Activated gamma-delta T cell treated with Interleukin-2 at 50 U/mL for 16 hours (primary cell): Measurements from ENCODE around the gene PDPN.
"Not testable (repeated sequence)": the region's sequence is repeated elsewhere in the genome, so short reads cannot be mapped to it uniquely, and the experiment has no call there.

Experiments
- DNase-seq: peaks from one replicate; pipeline ENCODE4 v3.0.0-alpha.2; 2020

The PDPN gene, protein sequence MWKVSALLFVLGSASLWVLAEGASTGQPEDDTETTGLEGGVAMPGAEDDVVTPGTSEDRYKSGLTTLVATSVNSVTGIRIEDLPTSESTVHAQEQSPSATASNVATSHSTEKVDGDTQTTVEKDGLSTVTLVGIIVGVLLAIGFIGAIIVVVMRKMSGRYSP

DNA sequence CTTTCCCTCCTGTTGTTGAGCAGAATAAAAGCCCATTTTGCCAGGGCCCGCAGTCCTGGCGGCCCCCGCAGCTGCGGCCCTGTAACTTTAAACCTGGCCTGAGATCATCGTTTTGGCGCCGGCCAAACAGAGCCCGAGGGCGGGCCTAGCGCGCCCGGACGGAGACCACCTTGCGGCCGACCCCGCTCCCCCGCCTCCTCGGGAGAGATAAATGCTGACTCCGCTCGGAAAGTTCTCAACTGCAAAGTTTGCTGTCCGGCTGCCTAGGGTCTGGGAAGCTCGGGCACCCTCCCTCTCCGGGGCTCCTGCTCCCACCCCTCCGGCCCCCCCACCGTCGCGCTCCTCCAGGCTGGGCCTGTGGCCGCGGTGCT is at the start of gene PDPN:
TSS of gene PDPN (plus strand) at position 238 of the 371 bp plus-strand sequence. CDS start 202 bp downstream, outside the sequence.
- DNase-seq, result no peak

DNA sequence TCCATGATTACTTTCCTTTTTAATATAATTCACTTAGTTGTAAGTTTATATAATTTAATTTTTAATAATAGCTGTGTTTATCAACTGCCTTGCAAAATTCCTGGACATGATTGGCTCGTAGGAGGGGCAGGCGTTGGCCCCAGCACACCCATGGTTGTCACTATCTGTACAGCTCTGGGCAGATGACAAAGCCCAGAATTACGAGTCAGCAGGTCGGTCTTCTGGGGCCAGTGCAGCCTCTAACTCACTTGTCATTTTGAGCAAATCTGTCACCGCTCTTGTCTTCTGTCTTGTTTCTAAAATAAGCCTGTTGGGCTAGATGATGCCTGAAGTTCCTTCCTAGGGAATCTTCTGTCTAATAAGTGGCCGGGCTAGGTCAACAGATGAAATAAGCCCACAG is 48.4 kb upstream of the PDPN start:
- DNase-seq, result no peak

DNA sequence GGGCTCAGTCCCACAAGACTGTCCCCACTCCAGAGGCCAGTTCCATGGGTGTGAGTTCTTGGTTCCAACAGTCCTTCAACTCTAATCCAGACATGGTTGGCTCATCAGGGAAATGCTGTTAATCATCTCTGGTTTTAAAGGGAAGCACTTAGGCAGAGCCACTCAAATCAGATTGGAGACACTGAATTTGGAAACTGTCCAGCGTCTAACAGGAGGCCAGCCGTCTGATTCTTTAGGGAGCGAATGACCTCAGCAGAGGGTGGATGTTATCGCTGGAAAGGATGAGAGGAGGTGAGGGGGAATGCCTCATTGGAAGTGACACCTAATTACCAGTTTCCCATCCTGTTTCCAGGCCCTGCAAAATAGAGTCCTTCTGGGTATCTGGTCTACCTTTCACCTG is 47.1 kb upstream of the PDPN start:
- DNase-seq, result no peak

DNA sequence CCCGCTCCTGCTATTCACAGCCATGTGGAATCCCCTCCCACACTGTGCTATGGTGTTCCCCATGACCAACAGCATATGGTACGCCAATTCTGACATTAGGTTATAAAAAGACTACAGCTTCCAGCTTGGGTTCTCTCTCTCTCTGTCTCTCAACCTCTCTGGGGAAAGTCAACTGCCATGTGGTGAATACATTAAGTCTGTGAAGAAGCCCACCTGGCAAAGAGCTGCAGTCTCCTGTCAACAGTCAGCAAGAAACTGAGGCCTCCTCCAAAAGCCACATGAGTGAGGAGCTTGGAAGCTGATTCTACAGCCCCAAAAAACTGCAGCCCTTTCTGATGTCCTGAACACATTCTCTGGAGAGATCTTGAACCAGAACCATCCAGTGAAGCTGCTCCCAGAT is 44.8 kb upstream of the PDPN start:
- DNase-seq, result no peak

DNA sequence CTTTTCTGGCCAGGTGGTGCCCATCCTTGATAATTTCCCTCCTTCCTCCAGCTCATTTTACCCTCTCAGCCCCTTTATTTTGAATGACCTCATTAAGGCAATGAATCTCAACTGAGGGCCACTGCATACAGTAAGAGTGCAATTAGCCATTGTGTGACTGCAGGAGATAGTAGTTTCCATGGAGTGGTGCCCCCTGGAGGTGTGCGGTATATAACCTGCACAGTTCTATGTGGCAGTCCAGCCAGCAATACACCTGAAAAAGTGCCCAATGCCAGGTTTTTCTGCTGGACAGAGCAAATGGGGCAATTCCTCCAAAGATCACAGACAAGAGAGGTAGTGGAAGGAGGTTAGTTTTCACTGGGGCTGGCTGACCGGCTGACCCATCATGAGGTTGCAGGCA is 43.9 kb upstream of the PDPN start:
- DNase-seq, result no peak

DNA sequence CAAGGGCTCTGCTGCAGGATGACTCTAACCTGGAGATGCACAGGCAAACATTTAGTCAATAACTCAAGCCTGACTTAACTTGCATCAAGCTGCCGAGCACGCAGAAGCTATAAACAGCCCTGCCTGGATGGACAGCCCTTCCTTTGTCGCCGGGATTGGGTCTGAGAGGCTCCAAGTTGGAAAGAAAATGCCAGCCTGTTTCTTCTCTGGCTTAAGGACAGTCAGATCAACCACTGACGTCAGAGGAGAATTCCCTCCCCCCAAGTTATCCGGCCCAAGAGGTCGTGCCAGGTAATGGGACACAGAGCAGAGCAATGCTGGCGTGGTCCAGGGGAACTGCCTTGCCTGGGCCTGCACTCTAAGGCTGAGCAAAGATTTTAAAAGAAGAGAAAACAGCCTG is 42.8 kb upstream of the PDPN start:
- no peak for DNase-seq

DNA sequence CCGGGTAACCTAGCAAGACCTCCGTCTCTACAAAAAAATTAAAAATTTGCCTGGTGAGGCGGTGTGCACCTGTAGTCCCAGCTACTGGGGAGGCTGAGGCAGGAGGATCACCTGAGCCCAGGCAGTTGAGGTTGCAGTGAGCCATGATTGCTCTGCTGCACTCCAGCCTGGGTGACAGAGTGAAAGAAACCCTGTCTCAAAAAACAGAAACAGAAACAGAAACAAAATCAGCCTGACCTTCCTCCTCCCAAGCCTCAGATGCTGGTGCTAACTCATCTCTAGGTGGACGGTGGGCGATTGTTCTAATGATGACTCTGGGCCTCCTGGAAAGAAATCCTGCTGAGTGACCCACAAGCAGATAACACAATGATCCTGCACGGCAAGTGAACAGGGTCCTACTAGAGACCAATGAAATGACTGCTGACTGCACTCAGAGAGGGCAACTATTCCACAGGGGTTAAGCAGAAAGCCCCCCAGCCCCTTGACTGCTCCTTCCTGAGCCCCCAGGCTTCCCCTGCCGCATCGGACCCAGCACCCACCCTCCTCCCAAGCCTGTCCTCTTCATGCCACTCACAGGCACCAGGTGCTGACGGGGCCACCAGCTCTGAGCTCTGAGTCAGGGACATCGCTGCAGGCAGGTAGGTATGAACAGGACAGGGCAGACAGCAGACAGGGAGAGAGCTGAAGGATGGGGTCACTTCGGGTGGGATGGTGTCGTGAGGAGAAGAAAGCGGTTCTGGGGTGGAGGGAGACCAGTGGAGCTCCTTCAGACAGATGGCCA is 42.0 kb upstream of the PDPN start:
- no peak for DNase-seq

DNA sequence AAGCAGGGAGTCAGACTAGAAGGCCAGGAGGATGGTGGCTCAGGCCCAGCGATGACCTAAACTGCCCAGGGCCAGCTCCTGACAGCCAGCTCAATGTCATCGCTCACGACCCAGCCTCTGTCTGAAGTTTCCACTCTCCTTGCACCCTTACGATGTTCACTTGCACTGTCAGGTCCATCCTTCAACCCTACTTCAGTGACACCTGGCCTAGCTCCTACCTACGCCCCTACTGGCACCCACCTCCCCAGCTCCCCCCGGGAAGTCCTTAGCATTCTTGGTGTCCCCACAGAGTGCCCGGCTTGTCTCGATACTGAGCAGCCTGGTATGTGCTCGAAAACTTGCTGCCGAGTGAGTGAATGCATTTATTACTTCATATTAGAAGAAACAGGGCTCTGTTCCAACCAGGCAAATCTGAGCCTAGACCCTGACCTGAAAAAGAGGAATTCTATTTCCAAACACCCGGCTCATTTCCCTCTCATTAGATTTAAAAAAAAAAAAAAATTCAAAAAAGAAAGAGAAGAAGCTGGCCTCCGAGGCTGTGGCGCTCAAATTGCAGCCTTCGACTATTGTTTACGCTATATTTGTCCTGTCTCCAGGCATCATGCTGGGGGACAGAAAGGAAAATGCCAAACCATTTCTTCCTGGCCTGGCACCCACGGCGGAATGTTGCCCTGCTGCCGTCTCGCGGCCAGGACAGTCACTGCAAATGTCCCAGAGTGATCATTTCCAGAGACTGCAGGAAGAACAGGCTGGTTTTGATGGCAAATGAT is 40.0 kb upstream of the PDPN start:
- no peak for DNase-seq

DNA sequence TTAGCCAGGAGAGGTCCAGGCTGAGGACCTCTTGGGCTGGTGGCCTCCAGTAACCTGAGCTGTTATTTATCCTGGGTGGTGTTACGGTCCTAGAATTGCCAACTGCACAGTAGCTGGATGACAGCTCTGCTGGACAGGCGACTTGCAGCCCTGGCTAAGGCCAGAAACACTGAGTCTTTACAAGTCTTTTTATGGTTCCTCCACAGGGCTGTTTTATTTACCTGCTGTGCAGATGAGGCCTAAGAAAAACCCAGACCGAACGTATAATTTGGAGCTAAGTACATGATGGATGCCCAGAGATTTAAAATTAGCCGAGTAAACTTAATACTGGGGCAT is 39.4 kb upstream of the PDPN start:
- no peak for DNase-seq

DNA sequence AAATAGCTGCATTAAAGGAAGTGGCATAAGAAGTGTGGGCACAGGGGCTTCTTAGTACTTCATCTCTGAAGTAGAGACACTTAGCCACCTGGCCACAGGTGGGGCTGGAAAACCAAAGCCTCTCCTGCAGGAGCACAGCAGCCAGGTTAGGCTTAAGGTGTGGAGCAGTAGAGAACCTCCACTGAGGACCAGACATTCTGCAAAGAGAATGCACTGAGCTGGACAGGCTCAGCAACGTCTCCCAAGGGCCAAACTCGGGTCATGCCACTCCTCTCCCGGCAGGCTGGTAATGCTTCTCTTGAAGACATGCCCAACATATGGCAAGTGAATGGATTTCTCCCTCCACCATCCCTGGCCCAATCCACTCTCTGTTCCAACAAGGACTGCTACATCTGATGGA is 36.8 kb upstream of the PDPN start:
- DNase-seq, result no peak

DNA sequence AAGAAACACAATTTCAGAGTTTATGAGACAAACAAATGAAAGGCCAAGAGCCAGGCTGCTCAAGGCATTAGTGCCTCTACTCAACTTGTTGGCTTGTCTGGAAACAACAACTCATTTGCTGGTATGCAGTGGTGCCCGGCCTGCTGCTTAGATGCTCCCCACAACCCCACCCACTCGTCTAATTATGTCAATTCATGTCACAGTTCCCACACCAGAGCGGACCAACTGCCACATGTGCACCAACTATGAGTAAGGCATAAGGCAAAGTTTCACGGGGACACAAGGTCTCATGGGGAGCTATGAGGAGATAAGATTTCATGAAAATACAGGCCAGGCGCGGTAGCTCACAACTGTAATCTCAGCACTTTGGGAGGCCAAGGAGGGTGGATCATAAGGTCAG is 35.4 kb upstream of the PDPN start:
- DNase-seq, result no peak

DNA sequence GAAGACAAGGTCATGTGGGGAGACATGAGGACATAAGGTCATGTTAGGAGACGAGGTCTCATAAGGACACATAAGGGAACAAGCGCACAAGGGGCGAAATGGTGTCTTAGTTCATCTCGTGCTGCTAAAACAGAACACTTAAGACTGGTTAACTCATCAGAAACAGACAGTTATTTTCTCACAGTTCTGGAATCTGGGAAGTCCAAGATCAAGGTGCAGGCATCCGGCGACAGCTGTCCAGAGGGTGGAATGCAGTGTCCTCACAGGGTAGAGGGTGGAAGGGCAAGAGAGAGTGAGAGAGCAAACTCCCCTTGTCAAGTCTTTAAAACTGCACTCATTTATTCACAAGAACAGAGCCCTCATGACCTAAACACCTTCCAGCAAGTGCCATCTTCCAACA is 34.6 kb upstream of the PDPN start:
- no peak for DNase-seq

DNA sequence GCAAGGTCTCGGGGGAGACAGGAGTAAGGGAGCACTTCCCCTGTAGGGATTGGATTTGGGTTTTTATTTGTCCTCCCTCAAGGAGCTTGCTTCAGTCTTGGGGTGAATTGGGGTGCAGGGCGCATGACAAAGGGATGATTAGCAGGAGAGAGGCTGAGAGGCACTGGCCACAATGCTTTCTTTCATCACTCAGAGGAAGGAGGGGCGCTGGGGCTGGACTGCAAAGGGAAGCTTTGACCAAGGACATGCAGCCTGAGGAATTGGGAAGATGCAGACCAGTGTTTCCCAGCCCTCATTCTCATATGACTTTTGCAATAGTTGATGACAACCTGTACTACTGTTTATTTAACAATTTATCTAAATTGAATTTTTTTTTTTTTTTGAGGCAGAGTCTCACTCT is 34.1 kb upstream of the PDPN start:
- DNase-seq, result no peak

DNA sequence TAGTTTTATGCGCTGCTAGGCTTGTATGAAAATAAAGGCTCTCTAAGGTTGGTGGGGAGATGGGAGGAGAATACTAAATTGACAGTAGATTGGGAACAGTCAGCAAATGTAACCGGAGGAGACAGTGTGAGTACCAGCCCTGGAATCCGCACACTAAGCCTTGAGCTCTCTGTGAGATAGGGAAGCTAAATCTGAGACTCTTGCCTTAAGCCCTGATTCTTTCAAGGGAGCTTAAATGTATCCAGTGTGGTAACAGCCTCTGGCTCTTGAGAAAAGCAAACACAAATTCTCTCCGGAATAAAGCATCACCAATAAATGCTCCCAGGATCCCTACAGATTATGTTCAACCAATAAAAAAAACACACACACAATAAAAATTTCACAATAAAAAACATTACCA is 33.0 kb upstream of the PDPN start:
- DNase-seq, result no peak

DNA sequence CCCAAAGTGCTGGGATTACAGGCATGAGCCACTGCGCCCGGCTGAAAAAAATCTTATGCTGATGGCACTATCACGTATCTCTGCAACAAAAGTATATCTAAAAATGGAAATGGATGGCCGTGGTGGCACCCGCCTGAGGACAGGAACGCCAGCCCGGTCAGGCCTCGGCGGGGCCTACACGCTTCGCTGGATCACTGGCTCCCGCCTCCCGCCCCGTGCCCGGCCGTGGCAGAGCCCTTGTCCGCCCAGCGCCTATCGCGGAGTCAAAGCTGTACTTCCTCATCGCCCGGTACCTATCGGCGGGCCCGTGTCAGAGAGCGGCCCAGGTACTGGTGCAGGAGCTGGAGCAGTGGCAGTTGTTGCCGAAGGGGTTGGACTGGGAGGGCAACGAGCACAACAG is 28.8 kb upstream of the PDPN start:
- DNase-seq, result no peak

DNA sequence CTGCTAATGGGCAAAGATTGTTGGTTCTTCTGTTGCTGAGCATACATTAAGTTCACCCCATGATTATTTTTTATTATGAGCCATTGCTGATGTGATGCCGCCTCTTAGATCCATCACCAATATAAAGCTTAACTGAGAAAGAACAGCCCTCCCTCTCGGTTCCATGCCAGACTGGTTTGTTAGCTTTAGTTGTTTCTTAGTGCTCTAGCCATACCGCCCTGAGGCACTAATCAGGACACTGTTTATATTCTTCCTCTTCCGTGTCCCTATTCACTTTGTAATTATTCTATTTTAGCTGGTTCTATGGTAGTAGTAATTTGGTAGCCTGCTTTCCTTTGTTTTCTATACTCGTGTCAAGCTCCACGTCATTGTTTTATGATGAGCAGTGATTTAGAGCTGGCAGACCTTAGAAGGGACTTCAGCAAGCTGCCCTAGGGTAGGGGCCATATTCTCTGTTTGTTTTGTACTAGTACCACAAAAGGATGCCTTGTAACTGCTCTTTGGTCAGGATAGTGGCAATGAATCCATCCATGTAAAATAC is 27.3 kb upstream of the PDPN start:
- DNase-seq, result no peak

DNA sequence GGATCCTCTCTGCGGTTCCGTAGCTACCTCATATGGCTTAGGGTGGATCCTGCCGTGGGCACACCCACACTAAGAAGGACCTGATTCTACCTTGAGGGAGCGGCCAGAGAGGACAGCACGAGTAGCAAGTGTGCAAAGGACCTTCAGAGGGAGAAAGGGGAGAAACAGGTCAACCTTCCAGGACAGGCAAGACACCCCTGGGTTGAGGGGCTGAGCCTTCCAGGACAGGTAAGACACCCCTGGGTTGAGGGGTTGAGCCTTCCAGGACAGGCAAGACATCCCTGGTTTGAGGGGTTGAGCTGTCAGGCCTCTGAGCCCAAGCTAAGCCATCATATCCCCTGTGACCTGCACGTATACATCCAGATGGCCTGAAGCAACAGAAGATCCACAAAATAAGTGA is 23.1 kb upstream of the PDPN start:
- no peak for DNase-seq

DNA sequence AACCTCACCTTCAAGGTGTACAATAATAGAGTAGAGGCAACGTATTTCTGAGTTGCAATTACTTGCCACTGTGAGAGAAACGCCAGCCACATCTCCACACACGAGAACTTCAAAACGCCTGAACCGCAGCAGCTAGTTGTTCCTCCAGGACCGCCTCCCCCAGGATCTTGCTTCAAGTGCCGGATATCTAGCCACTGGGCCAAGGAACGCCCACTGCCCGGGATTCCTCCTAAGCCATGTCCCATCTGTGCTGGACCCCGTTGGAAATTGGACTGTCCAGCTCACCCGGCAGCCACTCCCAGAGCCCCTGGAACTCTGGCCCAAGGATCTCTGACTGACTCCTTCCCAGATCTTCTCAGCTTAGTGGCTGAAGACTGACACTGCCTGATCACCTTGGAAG is 20.7 kb upstream of the PDPN start:
- not testable (repeated sequence) for DNase-seq

DNA sequence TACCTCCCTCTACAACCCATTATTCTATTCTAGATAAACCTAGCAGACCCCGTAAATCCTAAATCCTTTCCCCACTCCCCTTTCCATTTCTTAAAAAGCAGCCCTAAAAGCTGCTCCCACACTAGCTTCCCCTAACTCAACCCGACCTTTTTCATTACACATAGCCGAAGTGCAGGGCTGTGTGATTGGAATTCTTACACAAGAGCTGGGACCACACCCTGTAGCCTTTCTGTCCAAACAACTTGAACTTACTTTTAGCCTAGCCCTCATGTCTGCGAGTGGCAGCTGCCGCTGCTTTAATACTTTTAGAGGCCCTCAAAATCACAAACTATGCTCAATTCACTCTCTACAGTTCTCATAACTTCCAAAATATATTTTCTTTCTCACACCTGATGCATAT is 19.6 kb upstream of the PDPN start:
- no peak for DNase-seq

DNA sequence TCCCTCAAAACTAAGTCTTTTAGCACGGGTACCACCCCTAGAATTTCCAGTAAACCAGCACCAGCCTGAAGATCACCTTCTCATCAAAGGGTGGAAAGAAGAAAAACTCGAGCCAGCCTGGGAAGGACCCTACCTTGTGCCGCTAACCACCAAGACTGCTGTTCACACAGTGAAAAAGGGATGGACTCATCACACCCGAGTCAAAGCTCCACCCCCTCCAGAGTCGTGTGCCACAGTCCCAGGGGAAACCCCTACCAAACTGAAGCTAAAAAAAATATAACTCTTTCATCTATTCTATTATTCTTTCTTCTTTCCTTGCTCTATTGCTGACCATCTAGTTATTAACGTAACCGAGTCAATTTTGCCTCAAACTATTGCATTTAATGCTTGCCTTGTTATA is 13.2 kb upstream of the PDPN start:
- DNase-seq, result not testable (repeated sequence)

DNA sequence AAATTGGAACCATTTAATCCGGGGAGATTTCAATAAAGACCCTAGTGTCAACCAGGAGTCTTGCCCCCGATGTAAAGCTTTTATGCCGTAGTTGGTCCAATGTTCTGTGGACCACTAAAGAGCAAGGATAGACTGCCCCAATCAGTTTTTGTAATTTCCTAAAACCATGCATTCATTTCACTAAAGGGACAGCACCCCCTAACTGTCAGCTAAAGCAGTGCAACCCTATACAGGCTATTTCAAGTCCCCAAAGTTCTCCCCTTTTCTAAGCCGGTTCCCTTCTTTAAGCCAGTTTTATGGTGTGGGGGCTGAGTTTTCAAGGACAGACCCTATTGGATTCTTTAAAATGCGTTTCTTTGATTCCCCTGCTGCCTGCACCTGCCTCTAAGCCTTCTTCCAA is 12.7 kb upstream of the PDPN start:
- no peak for DNase-seq

DNA sequence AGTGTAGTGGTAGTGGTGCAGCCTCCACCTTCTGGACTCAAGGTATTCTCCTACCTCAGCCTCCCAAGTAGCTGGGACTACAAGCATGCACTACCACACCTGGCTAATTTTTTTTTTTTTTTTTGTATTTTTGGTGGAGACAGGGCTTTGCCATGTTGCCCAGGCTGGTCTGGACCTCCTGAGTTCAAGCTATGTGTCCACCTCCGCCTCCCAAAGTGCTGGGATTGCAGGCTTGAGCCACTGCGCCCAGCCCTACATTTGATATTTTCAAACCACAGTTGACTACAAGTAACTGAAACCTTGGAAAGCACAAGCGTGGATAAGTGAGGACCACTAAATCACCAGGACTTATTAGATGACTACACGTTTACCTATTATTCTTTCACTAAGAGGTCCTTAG is 10.0 kb upstream of the PDPN start:
- no peak for DNase-seq

DNA sequence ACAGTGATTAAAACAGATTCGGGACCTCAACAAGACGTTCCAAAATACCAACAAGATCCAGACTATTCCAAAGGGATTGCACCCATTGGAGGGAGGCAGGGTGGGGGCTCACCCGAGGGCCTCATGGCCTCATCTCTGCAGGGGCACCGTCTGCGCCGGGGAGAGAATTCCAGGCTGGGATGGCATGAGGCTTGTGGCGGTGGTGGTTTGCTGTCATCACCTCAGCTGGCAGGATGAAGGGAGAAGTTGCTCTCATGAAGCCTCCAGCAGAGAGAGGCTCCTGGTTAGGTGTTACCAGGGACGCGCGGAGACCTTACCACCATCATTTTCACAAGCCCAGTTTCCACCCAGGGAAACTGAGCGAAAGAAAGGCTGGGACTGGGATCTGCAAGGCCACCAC is 6.7 kb upstream of the PDPN start:
- no peak for DNase-seq

DNA sequence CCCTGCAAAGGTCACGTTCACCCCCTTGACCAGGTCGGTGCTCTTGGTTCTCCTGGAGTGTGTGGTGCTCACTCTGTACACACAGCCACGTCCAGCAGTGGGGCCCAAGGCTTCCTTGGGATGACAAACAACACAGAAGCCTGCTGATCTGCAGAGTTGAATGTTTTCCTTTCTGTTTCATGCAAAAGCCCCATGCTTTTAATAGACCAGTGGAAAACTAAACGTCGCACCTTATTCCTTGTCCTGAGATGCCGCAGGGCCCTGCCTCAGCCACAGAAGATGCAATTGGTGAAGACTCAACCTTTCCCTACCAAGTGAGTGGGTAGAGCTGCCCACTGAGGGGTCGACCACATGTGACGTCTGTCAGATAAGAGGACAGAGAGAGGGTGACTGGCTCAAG is 5.8 kb upstream of the PDPN start:
- DNase-seq, result no peak
